NCI-H526 treated with DMSO at 0.1 percent for 48 hours (cell line): ENCODE data around the gene GAL3ST2.

Source experiments
- DNase-seq: peaks from one replicate; lab custom pipeline; 2025; lab: John Stamatoyannopoulos, UW

The GAL3ST2 gene

GRCh38 chr2:241820625-241821384 is 44.2 kb downstream of the GAL3ST2 start:
- no peak for DNase-seq

- DNase-seq: no peak
Observed at GRCh38 chr2:241821460-241822263, 45.0 kb downstream of the GAL3ST2 start.

GRCh38 chr2:241822264-241822623 is 45.6 kb downstream of the GAL3ST2 start:
- DNase-seq: no peak

- peak; percentile 52 for DNase-seq
Observed at GRCh38 chr2:241823531-241824437, 47.2 kb downstream of the GAL3ST2 start.

- no peak for DNase-seq
Observed at GRCh38 chr2:241827394-241827793, 50.8 kb downstream of the GAL3ST2 start.

GRCh38 chr2:241833101-241833663 is 56.6 kb downstream of the GAL3ST2 start:
- no peak for DNase-seq

GRCh38 chr2:241833756-241834526 is 57.3 kb downstream of the GAL3ST2 start:
- peak; percentile 40 for DNase-seq

- DNase-seq: no peak
Observed at GRCh38 chr2:241834527-241835210, 58.0 kb downstream of the GAL3ST2 start.

- no peak for DNase-seq
Observed at GRCh38 chr2:241835611-241836010, 59.0 kb downstream of the GAL3ST2 start.

GRCh38 chr2:241836292-241836691 is 59.7 kb downstream of the GAL3ST2 start:
- no peak for DNase-seq

- DNase-seq: no peak
Observed at GRCh38 chr2:241837197-241837965, 60.8 kb downstream of the GAL3ST2 start.

- DNase-seq: no peak
Observed at GRCh38 chr2:241841181-241842066, 64.8 kb downstream of the GAL3ST2 start.

- DNase-seq: no peak
Observed at GRCh38 chr2:241842067-241842415, 65.4 kb downstream of the GAL3ST2 start.

GRCh38 chr2:241842620-241843211 is 66.1 kb downstream of the GAL3ST2 start:
- DNase-seq: no peak

- DNase-seq: no peak
Observed at GRCh38 chr2:241843321-241844065, 66.9 kb downstream of the GAL3ST2 start.

- DNase-seq: no peak
Observed at GRCh38 chr2:241844066-241844728, 67.6 kb downstream of the GAL3ST2 start.
